MCF 10A (cell line): ENCODE results near the gene B3GAT1. TPM values are rescaled to one million over a fixed set of nuclear protein-coding genes. Genes with fewer than 3 reads are reported as not detected.

Experiments
- BruUV-seq: library from RNA; stranded (reverse); fragments of 400-500 nt; replicated peaks from 2 replicates; lab custom pipeline; 2021; lab: Mats Ljungman, UMichigan
- CTCF ChIA-PET: fragments of 300-600 bp; sonication (Branson Sonifier 250); formaldehyde crosslinking; extraction: SDS; loops from one replicate; lab custom pipeline; 2021; ENCODE audit warnings: antibody characterized with exemption, inconsistent platforms; lab: Yijun Ruan, JAX
- POLR2A ChIA-PET: fragments of 300-600, 350-650 bp; sonication (Branson Sonifier 250); formaldehyde crosslinking; extraction: SDS; loops from one replicate; lab custom pipeline; 2020; ENCODE audit warnings: antibody characterized with exemption, inconsistent platforms; lab: Yijun Ruan, JAX
- DNase-seq: peaks from one replicate; pipeline ENCODE4 v3.0.0-alpha.2; 2018; ENCODE audit not compliant: unreplicated experiment
- H3K27ac Mint-ChIP-seq: one replicate; pipeline ENCODE4 v1.8.0; 2022; ENCODE audit warnings: mild to moderate bottlenecking, low read depth, mixed read lengths; ENCODE audit not compliant: unreplicated experiment
- H3K27me3 Mint-ChIP-seq: one replicate; pipeline ENCODE4 v1.8.0; 2022; ENCODE audit warnings: mixed read lengths; ENCODE audit not compliant: insufficient read depth, unreplicated experiment
- H3K36me3 Mint-ChIP-seq: one replicate; pipeline ENCODE4 v1.8.0; 2022; ENCODE audit warnings: mild to moderate bottlenecking, moderate library complexity, mixed read lengths; ENCODE audit not compliant: insufficient read depth, unreplicated experiment
- H3K4me1 Mint-ChIP-seq: one replicate; pipeline ENCODE4 v1.8.0; 2022; ENCODE audit warnings: mixed read lengths; ENCODE audit not compliant: insufficient read depth, unreplicated experiment
- H3K4me3 Mint-ChIP-seq: one replicate; pipeline ENCODE4 v1.8.0; 2022; ENCODE audit warnings: mild to moderate bottlenecking, moderate library complexity, mixed read lengths; ENCODE audit not compliant: unreplicated experiment
- H3K9me3 Mint-ChIP-seq: one replicate; pipeline ENCODE4 v1.8.0; 2022; ENCODE audit warnings: mixed read lengths; ENCODE audit not compliant: unreplicated experiment
- CTCF ChIP-seq: fragments of 200-600 bp; IDR thresholded peaks from one replicate; pipeline ENCODE4 v1.8.0; 2022; ENCODE audit warnings: antibody characterized with exemption, mild to moderate bottlenecking; ENCODE audit not compliant: unreplicated experiment
- intact Hi-C: fragments of 100-400 bp; cut with micrococcal nuclease; formaldehyde crosslinking; loops from 2 replicates; pipeline ENCODE4 v1.14.1; 2022
- total RNA-seq: library from RNA; stranded (reverse); gene quantifications from 2 replicates; pipeline ENCODE4 v1.2.3, GENCODE V29; 2022

B3GAT1 gene
- total RNA-seq, 1 experiment from 2014 or later: not detected

- TF ChIP-seq CTCF: no peak
- ChIA-PET POLR2A (no interaction called here), CTCF (no interaction called here)
- BruUV-seq: no TSS peak
- Mint-ChIP-seq H3K36me3 (no peaks in the 10 kb centered on the region), H3K4me1 (no peaks in the 10 kb centered on the region), H3K27me3 (no peaks in the 10 kb centered on the region), H3K9me3 (no peaks in the 10 kb centered on the region), H3K4me3 (no peak overlapping the region), H3K27ac (no peak overlapping the region)
- no peak for DNase-seq
- intact Hi-C loops: no loop called here
These were observed 17.7 kb downstream of the B3GAT1 start for GRCh38 chr11:134394311-134394710.

- no peak overlapping the region for H3K4me3 Mint-ChIP-seq
- H3K27ac Mint-ChIP-seq: no peak overlapping the region
- H3K4me1 Mint-ChIP-seq: no peaks in the 10 kb centered on the region
- TF ChIP-seq CTCF: no peak
- BruUV-seq: no TSS peak
- ChIA-PET CTCF (no interaction called here), POLR2A (no interaction called here)
- DNase-seq: no peak
- no peaks in the 10 kb centered on the region for H3K9me3 Mint-ChIP-seq
- no peaks in the 10 kb centered on the region for H3K36me3 Mint-ChIP-seq
- no peaks in the 10 kb centered on the region for H3K27me3 Mint-ChIP-seq
- intact Hi-C loops: no loop called here
These were observed 18.4 kb downstream of the B3GAT1 start for GRCh38 chr11:134393638-134394037.

GRCh38 chr11:134392953-134393615 is 19.0 kb downstream of the B3GAT1 start:
- Mint-ChIP-seq H3K36me3 (no peaks in the 10 kb centered on the region), H3K27me3 (no peaks in the 10 kb centered on the region), H3K9me3 (no peaks in the 10 kb centered on the region), H3K27ac (no peak overlapping the region), H3K4me3 (no peak overlapping the region), H3K4me1 (no peaks in the 10 kb centered on the region)
- no TSS peak for BruUV-seq
- ChIA-PET CTCF (no interaction called here), POLR2A (no interaction called here)
- no peak for TF ChIP-seq CTCF
- no peak for DNase-seq
- intact Hi-C loops: no loop called here

GRCh38 chr11:134391656-134392055 is 20.4 kb downstream of the B3GAT1 start:
- Mint-ChIP-seq H3K27me3 (no peaks in the 10 kb centered on the region), H3K4me3 (no peak overlapping the region), H3K9me3 (no peaks in the 10 kb centered on the region), H3K27ac (no peak overlapping the region), H3K4me1 (no peaks in the 10 kb centered on the region), H3K36me3 (no peaks in the 10 kb centered on the region)
- ChIA-PET CTCF (no interaction called here), POLR2A (no interaction called here)
- no TSS peak for BruUV-seq
- no peak for DNase-seq
- no peak for TF ChIP-seq CTCF
- intact Hi-C loops: no loop called here
